HAP-1 (cell line): ENCODE measurements around the gene ANP32D.
A peak's percentile ranks its signal among the peaks of the same experiment; 100 is the strongest.
"Not testable (repeated sequence)": the region's sequence is repeated elsewhere in the genome, so short reads cannot be mapped to it uniquely, and the experiment has no call there.

Experiments
- DNase-seq, 2 experiments: peaks; one replicate each; pipeline ENCODE4 v3.0.0-alpha.2; 2016 to 2020; ENCODE audit warnings: low spot score in 2 of 2
- H3K27me3 ChIP-seq: fragments of 250-450 bp; sonication (Bioruptor Pico); 2 replicates; pipeline ENCODE4 v1.5.1; 2020; ENCODE audit warnings: low read depth, mild to moderate bottlenecking, moderate library complexity
- H3K36me3 ChIP-seq: fragments of 250-450 bp; sonication (Bioruptor Pico); replicated peaks from 2 replicates; pipeline ENCODE4 v1.5.1; 2020; ENCODE audit warnings: mild to moderate bottlenecking
- H3K4me1 ChIP-seq: fragments of 250-450 bp; sonication (Bioruptor Pico); 2 replicates; pipeline ENCODE4 v1.5.1; 2020; ENCODE audit warnings: mild to moderate bottlenecking
- H3K4me3 ChIP-seq: fragments of 250-450 bp; sonication (Bioruptor Pico); 2 replicates; pipeline ENCODE4 v1.5.1; 2020; ENCODE audit warnings: mild to moderate bottlenecking, moderate library complexity
- H3K9me3 ChIP-seq: fragments of 250-450 bp; sonication (Bioruptor Pico); 2 replicates; pipeline ENCODE4 v1.5.1; 2020; ENCODE audit warnings: mild to moderate bottlenecking, moderate library complexity
- in situ Hi-C: fragments of 300-500 bp; cut with MboI; formaldehyde crosslinking; loops from 3 replicates; pipeline ENCODE4 v1.14.3; 2020; ENCODE audit warnings: low sequenced_read_pairs, inconsistent platforms, mixed read lengths

Gene ANP32D

GRCh38 chr12:48472259-48472658 is at the start of gene ANP32D:
ANP32D (plus strand) TSS chr12:48472559; CDS start chr12:48472665, 106 bp downstream.
- Histone ChIP-seq H3K27me3 (no peaks in the 10 kb centered on the region), H3K4me1 (no peaks in the 10 kb centered on the region), H3K4me3 (no peak within 1 kb of the TSS), H3K9me3 (peaks cover 2% of the 10 kb centered on the region), H3K36me3 (no peaks in the 10 kb centered on the region)
- in situ Hi-C loops = no loop called here
- no peak for DNase-seq

- peaks cover 5% of the 10 kb centered on the region; the same call in 1 of the 2 replicates for H3K27me3 ChIP-seq
- DNase-seq = no peak
- H3K4me1 ChIP-seq = no peaks in the 10 kb centered on the region
- H3K4me3 ChIP-seq = no peak overlapping the region
- in situ Hi-C loops = no loop called here
- H3K36me3 ChIP-seq = no peaks in the 10 kb centered on the region
- no peaks in the 10 kb centered on the region for H3K9me3 ChIP-seq
These were observed 49.2 kb upstream of the ANP32D start for GRCh38 chr12:48423171-48423570.

- H3K4me1 ChIP-seq = no peaks in the 10 kb centered on the region
- no peaks in the 10 kb centered on the region for H3K36me3 ChIP-seq
- in situ Hi-C loops = no loop called here
- no peaks in the 10 kb centered on the region for H3K9me3 ChIP-seq
- no peak for DNase-seq
- H3K27me3 ChIP-seq = peaks cover 5% of the 10 kb centered on the region; the same call in 1 of the 2 replicates
- no peak overlapping the region for H3K4me3 ChIP-seq
These were observed 47.7 kb upstream of the ANP32D start for GRCh38 chr12:48424644-48425043.

DNA sequence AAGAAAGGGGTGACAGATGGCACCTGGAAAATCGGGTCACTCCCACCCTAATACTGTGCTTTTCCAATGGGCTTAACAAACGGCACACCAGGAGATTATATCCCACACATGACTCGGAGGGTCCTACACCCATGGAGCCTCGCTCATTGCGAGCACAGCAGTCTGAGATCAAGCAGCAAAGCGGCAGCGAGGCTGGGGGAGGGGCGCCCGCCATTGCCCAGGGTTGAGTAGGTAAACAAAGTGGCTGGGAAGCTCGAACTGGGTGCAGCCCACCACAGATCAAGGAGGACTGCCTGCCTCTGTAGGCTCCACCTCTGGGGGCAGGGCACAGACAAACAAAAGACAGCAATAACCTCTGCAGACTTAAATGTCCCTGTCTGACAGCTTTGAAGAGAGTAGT is 38.3 kb upstream of the ANP32D start:
- H3K4me1 ChIP-seq, in situ Hi-C loops, H3K4me3 ChIP-seq, DNase-seq, H3K9me3 ChIP-seq, H3K36me3 ChIP-seq, H3K27me3 ChIP-seq: not testable (repeated sequence)

- H3K4me3 ChIP-seq = no peak overlapping the region
- no peaks in the 10 kb centered on the region for H3K36me3 ChIP-seq
- H3K27me3 ChIP-seq = no peaks in the 10 kb centered on the region
- DNase-seq = peak; percentile 42 to 82
- in situ Hi-C loops = no loop called here
- H3K4me1 ChIP-seq = peaks cover 9% of the 10 kb centered on the region
- 0 out of 2 replicates have a peak, but pooled peaks cover 3% of the 10 kb centered on the region for H3K9me3 ChIP-seq
These were observed 31.3 kb upstream of the ANP32D start for GRCh38 chr12:48441069-48441468.

DNA sequence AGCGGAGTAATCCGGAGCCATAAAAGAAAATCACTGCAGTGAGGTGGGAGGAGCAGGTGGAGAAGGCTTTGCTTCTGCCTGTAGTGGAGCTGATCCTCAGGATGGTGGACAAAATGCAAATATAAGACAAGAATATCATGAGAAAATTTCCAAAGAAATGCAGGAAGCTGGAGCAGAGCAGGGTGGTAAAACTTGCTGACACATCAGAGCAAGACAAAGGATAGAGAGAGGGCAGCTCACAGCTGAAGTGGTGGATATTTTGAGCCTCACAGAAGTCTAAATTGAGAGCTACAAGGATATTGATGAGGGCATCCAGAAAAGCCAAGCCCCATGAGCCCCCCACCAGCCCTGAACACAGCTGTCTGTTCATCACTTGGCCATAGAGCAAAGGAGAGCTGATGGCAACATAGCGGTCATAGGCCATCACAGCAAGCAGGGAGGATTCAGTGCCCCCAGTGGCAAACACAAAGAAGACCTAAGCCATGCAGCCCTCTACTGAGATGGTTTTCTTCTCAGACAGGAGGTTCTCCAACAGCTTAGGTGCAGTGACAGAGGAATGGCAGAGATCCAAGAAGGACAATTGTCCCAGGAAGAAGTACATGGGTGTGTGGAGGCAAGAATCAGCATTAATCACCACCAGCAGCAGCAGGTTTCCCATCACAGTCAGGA is 30.0 kb upstream of the ANP32D start:
- no peak overlapping the region for H3K4me3 ChIP-seq
- peaks cover 9% of the 10 kb centered on the region for H3K4me1 ChIP-seq
- no peaks in the 10 kb centered on the region for H3K36me3 ChIP-seq
- no peaks in the 10 kb centered on the region for H3K27me3 ChIP-seq
- H3K9me3 ChIP-seq = no peaks in the 10 kb centered on the region
- no peak for DNase-seq
- in situ Hi-C loops = no loop called here

- H3K27me3 ChIP-seq = no peaks in the 10 kb centered on the region
- DNase-seq = no peak
- in situ Hi-C loops = no loop called here
These were observed 26.8 kb upstream of the ANP32D start for GRCh38 chr12:48445538-48445937.

DNA sequence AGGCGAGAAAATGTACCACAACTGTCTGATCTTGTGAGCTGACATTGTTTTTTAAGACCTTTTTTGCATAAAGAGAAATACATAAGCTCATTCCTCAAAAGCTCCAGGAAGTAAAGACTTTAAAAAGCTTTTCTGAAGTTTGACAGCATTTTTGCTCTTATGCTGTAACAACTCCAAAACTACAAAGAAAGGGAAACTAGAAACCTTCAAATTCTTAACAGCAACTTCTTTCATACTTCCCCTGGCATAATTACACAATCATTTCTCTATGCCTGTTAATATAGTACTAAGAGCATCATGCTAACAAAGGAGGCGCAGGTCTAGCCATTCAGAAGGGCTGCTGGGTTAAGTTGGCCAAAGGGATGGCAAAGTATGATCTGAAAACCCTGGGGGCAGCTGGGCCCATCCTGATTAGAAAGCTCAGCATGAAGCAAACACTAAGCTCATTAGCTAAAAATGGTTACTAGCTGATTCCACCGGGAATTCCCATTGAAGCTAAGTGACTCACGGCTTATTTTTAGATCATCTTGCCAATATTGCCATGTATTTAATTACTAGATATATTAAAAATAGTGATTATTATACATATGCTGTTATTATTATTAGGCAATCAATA is 26.1 kb upstream of the ANP32D start:
- H3K4me3 ChIP-seq = no peak overlapping the region
- peaks cover 6% of the 10 kb centered on the region for H3K9me3 ChIP-seq
- no peaks in the 10 kb centered on the region for H3K27me3 ChIP-seq
- H3K4me1 ChIP-seq = peaks cover 11% of the 10 kb centered on the region
- no peaks in the 10 kb centered on the region for H3K36me3 ChIP-seq
- in situ Hi-C loops = no loop called here
- no peak for DNase-seq

More at GRCh38 chr12:48445538-48445937, 26.8 kb upstream of the ANP32D start:
- H3K4me3 ChIP-seq = no peak overlapping the region
- no peaks in the 10 kb centered on the region for H3K36me3 ChIP-seq
- H3K4me1 ChIP-seq = peaks cover 15% of the 10 kb centered on the region
- peaks cover 6% of the 10 kb centered on the region for H3K9me3 ChIP-seq

DNA sequence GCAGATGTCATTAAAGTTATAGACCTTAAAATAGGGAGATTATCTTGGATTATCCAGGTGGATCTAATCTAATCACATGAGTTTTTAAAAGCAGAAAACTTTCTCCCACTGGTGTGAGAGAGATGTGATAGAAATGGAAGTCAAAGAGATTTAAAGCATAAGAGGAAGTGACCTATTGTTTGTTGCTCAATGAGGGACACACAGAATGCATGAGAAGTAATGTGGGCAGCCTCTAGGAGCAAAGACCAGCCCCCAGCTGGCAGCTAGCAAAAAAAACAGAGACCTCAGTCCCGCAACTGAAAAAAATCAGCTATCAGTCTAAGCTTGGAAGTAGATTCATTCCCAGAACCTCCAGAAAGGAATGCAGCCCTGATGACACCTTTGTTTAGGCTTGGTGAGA is 24.6 kb upstream of the ANP32D start:
- in situ Hi-C loops = no loop called here
- H3K4me1 ChIP-seq = peaks cover 5% of the 10 kb centered on the region
- H3K27me3 ChIP-seq = no peaks in the 10 kb centered on the region
- H3K36me3 ChIP-seq = no peaks in the 10 kb centered on the region
- peaks cover 6% of the 10 kb centered on the region for H3K9me3 ChIP-seq
- no peak for DNase-seq
- H3K4me3 ChIP-seq = no peak overlapping the region

GRCh38 chr12:48451372-48451771 is 21.0 kb upstream of the ANP32D start:
- H3K36me3 ChIP-seq = no peaks in the 10 kb centered on the region
- no peak overlapping the region for H3K4me3 ChIP-seq
- peaks cover 5% of the 10 kb centered on the region for H3K4me1 ChIP-seq
- DNase-seq = no peak
- H3K27me3 ChIP-seq = no peaks in the 10 kb centered on the region
- in situ Hi-C loops = no loop called here
- peaks cover 6% of the 10 kb centered on the region for H3K9me3 ChIP-seq

GRCh38 chr12:48452961-48453360 is 19.4 kb upstream of the ANP32D start:
- in situ Hi-C loops, H3K36me3 ChIP-seq, H3K4me3 ChIP-seq, H3K4me1 ChIP-seq, DNase-seq, H3K27me3 ChIP-seq, H3K9me3 ChIP-seq: not testable (repeated sequence)

- no peak overlapping the region for H3K4me3 ChIP-seq
These were observed 17.7 kb upstream of the ANP32D start for GRCh38 chr12:48454667-48455066.

GRCh38 chr12:48455116-48455515 is 17.2 kb upstream of the ANP32D start:
- Histone ChIP-seq H3K4me3 (no peak overlapping the region), H3K36me3 (no peaks in the 10 kb centered on the region), H3K4me1 (no peaks in the 10 kb centered on the region), H3K27me3 (no peaks in the 10 kb centered on the region), H3K9me3 (peaks cover 1% of the 10 kb centered on the region)
- DNase-seq = no peak
- in situ Hi-C loops = no loop called here

More at GRCh38 chr12:48454667-48455066, 17.7 kb upstream of the ANP32D start:
- Histone ChIP-seq H3K27me3 (no peaks in the 10 kb centered on the region), H3K4me1 (no peaks in the 10 kb centered on the region), H3K9me3 (peaks cover 6% of the 10 kb centered on the region), H3K36me3 (no peaks in the 10 kb centered on the region)
- DNase-seq = peak in 1 of 2 experiments; percentile 58
- in situ Hi-C loops = no loop called here

DNA sequence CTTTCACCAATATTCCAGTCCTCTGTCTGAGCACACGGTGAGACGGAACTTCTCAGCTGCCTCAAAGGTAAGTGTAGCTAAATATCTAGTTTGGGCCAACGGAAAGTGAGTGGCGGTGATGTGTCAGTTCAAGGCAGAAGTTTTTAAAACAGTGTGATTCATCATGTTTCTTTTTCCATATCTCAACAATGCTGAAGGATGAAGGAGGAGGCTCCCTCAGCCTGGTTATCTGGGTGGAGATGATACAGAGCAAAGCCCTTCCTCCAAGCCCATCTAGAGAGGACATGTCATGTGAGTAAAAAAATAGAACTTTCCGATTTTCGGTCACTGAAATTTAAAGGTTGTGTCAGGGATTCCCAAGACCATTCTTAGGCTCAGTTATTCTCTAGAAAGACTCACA is 13.1 kb upstream of the ANP32D start:
- no peaks in the 10 kb centered on the region for H3K36me3 ChIP-seq
- no peaks in the 10 kb centered on the region for H3K4me1 ChIP-seq
- no peaks in the 10 kb centered on the region; the same call in 1 of the 2 replicates for H3K27me3 ChIP-seq
- H3K4me3 ChIP-seq = no peak overlapping the region
- no peaks in the 10 kb centered on the region for H3K9me3 ChIP-seq
- in situ Hi-C loops = no loop called here
- DNase-seq = no peak
